Vagina (tissue), 2 donors: ENCODE results near the gene IKBKE. TPM values are rescaled to one million over a fixed set of nuclear protein-coding genes. Genes with fewer than 3 reads are reported as not detected.

Experiments
- DNase-seq, 2 donors: peaks; one replicate each; pipeline ENCODE4 v3.0.0-alpha.2; 2017; ENCODE audit errors: extremely low spot score in 2 of 2
- H3K27ac ChIP-seq: fragments of 200-600 bp; sonication (generic); one replicate; pipeline ENCODE4 v1.5.1; 2019
- H3K27me3 ChIP-seq: fragments of 200-600 bp; sonication (generic); one replicate; pipeline ENCODE4 v1.5.1; 2019
- H3K36me3 ChIP-seq, 2 donors: fragments of 200-600 bp; sonication (generic); one replicate each; pipeline ENCODE4 v1.5.1; 2017 to 2019
- H3K4me1 ChIP-seq: fragments of 200-600 bp; sonication (generic); one replicate; pipeline ENCODE4 v1.5.1; 2019
- H3K4me3 ChIP-seq, 2 donors: fragments of 200-600 bp; sonication (generic); 1 replicate in 1 of 2; 2 replicates in 1 of 2; pipeline ENCODE4 v1.5.1; 2016 to 2019
- H3K9me3 ChIP-seq: fragments of 200-600 bp; sonication (generic); one replicate; pipeline ENCODE4 v1.5.1; 2019
- POLR2A ChIP-seq, 2 donors: fragments of 450-650 bp; IDR thresholded peaks; one replicate each; pipeline ENCODE4 v1.6.1; 2017; ENCODE audit warnings: antibody characterized with exemption in 2 of 2, mild to moderate bottlenecking in 2 of 2, moderate library complexity in 2 of 2
- POLR2AphosphoS5 ChIP-seq, 2 donors: sonication (generic); formaldehyde crosslinking; IDR thresholded peaks; one replicate each; pipeline ENCODE4 v1.9.0; 2017; ENCODE audit warnings: antibody characterized with exemption in 2 of 2, mild to moderate bottlenecking in 2 of 2, low read depth in 1 of 2; ENCODE audit not compliant: insufficient read depth in 1 of 2
- intact Hi-C: fragments of 100-400 bp; cut with DNase I; formaldehyde crosslinking; loops from one replicate; pipeline ENCODE4 v1.15.1; 2023
- total RNA-seq: library from RNA; depleted of rRNA; stranded (reverse); fragments of >200 nt; gene quantifications from one replicate; pipeline ENCODE4 v1.2.3, GENCODE V29; 2016
- TF ChIP-seq, protein P1 (sequence below), 3 experiments: fragments of 450-650 bp in 2 of 3; fragments of 200-600 bp in 1 of 3; sonication (generic) in 1 of 3; IDR thresholded peaks; one replicate each; pipeline ENCODE4 v1.5.1; 2017 to 2019; ENCODE audit warnings: antibody characterized with exemption in 3 of 3, mild to moderate bottlenecking in 2 of 3, moderate library complexity in 2 of 3

Gene IKBKE
- total RNA-seq, 1 donor from 2014 or later = 10.1 TPM

DNA sequence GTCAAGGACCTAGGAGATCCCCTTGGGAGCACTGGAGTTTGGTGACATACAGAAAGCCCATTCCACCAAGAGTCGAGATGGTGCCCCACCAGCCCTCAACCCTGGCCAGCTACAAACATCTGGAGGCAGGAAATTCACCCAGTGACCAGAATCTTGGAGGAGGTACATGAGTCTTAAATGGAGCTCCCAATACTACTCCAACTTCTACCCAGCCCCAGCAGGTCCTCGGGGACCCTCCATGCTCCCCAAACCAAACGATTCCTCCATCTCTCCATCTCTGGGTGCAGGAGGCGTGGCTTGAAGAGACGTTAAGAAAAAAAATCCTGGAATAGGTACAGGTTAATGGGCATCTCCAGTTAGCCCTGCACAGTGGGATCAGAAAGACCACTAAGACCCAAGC, 31.6 kb downstream of the IKBKE start:
- no peak overlapping the region for H3K4me3 ChIP-seq
- H3K27me3 ChIP-seq = no peaks in the 10 kb centered on the region
- no peaks in the 10 kb centered on the region for H3K36me3 ChIP-seq
- no peak overlapping the region for H3K27ac ChIP-seq
- no peak for DNase-seq
- peaks cover 41% of the 10 kb centered on the region for H3K4me1 ChIP-seq
- TF ChIP-seq, protein P1, sequence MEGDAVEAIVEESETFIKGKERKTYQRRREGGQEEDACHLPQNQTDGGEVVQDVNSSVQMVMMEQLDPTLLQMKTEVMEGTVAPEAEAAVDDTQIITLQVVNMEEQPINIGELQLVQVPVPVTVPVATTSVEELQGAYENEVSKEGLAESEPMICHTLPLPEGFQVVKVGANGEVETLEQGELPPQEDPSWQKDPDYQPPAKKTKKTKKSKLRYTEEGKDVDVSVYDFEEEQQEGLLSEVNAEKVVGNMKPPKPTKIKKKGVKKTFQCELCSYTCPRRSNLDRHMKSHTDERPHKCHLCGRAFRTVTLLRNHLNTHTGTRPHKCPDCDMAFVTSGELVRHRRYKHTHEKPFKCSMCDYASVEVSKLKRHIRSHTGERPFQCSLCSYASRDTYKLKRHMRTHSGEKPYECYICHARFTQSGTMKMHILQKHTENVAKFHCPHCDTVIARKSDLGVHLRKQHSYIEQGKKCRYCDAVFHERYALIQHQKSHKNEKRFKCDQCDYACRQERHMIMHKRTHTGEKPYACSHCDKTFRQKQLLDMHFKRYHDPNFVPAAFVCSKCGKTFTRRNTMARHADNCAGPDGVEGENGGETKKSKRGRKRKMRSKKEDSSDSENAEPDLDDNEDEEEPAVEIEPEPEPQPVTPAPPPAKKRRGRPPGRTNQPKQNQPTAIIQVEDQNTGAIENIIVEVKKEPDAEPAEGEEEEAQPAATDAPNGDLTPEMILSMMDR (IDR thresholded peaks at IDR 0.05) = no peak
- no peaks in the 10 kb centered on the region for H3K9me3 ChIP-seq
- intact Hi-C loops = no loop called here

- Histone ChIP-seq H3K4me1 (peaks cover 44% of the 10 kb centered on the region), H3K9me3 (no peaks in the 10 kb centered on the region), H3K4me3 (no peak overlapping the region), H3K27me3 (no peaks in the 10 kb centered on the region), H3K27ac (no peak overlapping the region), H3K36me3 (no peaks in the 10 kb centered on the region)
- DNase-seq = no peak
- intact Hi-C loops = no loop called here
- no peak for TF ChIP-seq POLR2A (IDR thresholded peaks at IDR 0.05)
- no peak for TF ChIP-seq POLR2AphosphoS5 (IDR thresholded peaks at IDR 0.05; ENCODE audit: insufficient read depth in 1 of 2, low read depth in 1 of 2)
- TF ChIP-seq, protein P1 (IDR thresholded peaks at IDR 0.05) = no peak
These were observed 32.1 kb downstream of the IKBKE start for GRCh38 chr1:206502403-206502802.

- intact Hi-C loops = no loop called here
- no peak overlapping the region for H3K4me3 ChIP-seq
- H3K27ac ChIP-seq = no peak overlapping the region
- H3K4me1 ChIP-seq = peaks cover 45% of the 10 kb centered on the region
- H3K27me3 ChIP-seq = no peaks in the 10 kb centered on the region
- no peaks in the 10 kb centered on the region for H3K36me3 ChIP-seq
- no peak for TF ChIP-seq POLR2A (IDR thresholded peaks at IDR 0.05)
- TF ChIP-seq, protein P1 (IDR thresholded peaks at IDR 0.05) = no peak
- TF ChIP-seq POLR2AphosphoS5 (IDR thresholded peaks at IDR 0.05; ENCODE audit: insufficient read depth in 1 of 2, low read depth in 1 of 2) = no peak
- DNase-seq = no peak
- no peaks in the 10 kb centered on the region for H3K9me3 ChIP-seq
These were observed 32.5 kb downstream of the IKBKE start for GRCh38 chr1:206502812-206503211.

DNA sequence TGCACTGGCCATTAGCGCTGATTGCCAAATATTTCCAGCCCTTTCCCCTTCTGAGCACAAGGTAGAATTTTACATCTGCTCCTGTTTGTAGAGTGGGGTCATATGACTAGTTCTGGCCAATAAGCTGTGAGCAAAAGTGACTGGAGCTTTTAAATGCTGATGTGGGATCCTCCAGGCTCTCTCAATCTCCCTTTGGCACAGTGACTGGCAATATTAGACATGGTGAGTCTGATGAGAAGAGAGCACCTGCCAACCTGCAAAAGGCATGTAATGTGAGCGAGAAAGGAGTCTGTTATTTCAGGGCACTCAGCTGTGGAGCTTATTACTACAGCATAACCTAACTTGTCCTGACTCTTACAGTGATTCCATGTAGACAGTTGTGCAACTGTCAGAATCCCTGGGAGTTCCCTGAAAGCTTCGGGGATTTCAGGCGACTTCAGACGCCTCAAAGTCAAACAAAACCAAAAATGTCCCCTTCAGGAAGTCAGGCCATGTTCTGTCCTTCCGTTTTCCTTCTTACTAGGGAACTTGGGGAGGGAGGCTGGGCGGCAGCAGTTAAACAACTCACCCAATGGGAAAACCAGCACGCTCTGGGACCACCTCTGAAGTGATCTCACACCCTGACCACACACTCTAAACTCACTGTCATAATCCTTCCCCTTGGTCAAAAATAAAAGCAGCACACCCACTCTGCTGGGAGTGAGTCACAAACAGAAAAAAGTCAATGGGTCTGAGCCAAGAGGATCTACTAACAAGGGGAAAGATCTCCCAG, 33.5 kb downstream of the IKBKE start:
- Histone ChIP-seq H3K9me3 (no peaks in the 10 kb centered on the region), H3K4me1 (peaks cover 54% of the 10 kb centered on the region), H3K4me3 (no peak overlapping the region), H3K27ac (peak overlapping the region; percentile 37), H3K27me3 (no peaks in the 10 kb centered on the region), H3K36me3 (no peaks in the 10 kb centered on the region)
- intact Hi-C loops = no loop called here
- DNase-seq = no peak
- TF ChIP-seq, protein P1 (IDR thresholded peaks at IDR 0.05) = no peak
- TF ChIP-seq POLR2A (IDR thresholded peaks at IDR 0.05) (no peak), POLR2AphosphoS5 (IDR thresholded peaks at IDR 0.05; ENCODE audit: insufficient read depth in 1 of 2, low read depth in 1 of 2) (no peak)

DNA sequence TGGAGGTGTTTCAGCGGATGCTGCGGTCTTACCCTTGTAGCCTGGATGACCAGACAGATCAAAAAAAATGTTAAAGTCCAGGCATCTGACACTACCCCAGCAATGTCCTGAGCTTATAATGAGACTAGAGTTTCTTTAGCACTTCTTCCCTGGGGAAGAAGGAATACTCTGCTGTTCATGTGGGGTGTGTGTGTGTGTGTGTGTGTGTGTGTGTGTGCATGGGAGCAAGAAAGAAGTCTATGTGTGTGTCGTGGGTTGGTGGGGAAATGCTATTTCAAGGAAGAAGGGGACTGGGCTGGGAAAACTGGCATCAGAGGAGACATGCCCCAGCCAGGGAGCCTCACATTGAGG, 34.1 kb downstream of the IKBKE start:
- Histone ChIP-seq H3K36me3 (no peaks in the 10 kb centered on the region), H3K27me3 (no peaks in the 10 kb centered on the region), H3K4me3 (no peak overlapping the region), H3K4me1 (peaks cover 60% of the 10 kb centered on the region), H3K27ac (no peak overlapping the region), H3K9me3 (no peaks in the 10 kb centered on the region)
- TF ChIP-seq POLR2A (IDR thresholded peaks at IDR 0.05) (no peak), POLR2AphosphoS5 (IDR thresholded peaks at IDR 0.05; ENCODE audit: insufficient read depth in 1 of 2, low read depth in 1 of 2) (no peak)
- TF ChIP-seq, protein P1 (IDR thresholded peaks at IDR 0.05) = no peak
- intact Hi-C loops = no loop called here
- no peak for DNase-seq
